ENCODE results near the gene EGFL6. TPM values are rescaled to one million over a fixed set of nuclear protein-coding genes. Genes with fewer than 3 reads are reported as not detected.

Gene EGFL6
- total RNA-seq, 1 donor from 2014 or later: not detected

DNA sequence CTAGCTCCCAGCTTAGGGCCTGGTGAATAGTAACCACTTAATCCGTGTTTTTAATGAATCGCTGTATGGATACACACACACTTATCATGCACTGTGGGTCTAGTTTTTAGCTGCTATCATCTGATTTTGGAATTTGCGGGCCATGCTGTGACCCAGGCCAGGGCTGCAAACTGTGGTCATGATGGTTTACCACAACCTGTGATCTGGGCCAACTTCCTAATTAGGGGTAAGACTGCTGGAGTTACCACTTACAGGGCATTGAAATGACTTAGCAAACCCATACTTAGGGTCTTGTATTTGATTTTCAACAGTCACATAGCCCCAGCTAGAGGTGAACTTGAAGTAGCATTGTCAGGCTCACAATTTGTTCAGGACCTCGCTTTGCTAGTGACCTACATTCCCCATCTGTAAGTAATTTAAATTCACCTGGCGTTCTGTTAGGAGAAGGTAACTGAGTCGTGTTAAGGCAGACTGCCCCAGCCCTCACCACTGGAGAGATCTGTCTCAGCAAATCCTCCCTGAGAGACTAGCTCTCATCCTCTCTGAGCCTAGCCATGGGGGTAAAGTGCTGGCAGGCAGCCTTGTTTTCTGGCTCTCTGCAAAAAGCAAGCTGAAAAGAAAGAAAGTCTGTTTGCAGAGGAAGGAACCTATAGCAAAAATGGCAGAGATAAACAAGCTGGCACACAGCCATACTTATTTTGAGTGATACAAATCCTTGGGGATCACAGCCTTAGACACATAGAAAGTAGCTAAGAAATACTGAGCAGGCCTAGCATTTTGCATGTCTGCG, 33.8 kb upstream of the EGFL6 start:
- Histone ChIP-seq H3K4me1 (no peaks in the 10 kb centered on the region), H3K9me3 (no peaks in the 10 kb centered on the region), H3K4me3 (no peak overlapping the region), H3K27ac (no peak overlapping the region), H3K27me3 (no peaks in the 10 kb centered on the region), H3K36me3 (no peaks in the 10 kb centered on the region)
- DNase-seq (ENCODE audit: low spot score in 2 of 2): no peak
- intact Hi-C loops (cut with DNase I): no loop called here
- TF ChIP-seq, protein P1, sequence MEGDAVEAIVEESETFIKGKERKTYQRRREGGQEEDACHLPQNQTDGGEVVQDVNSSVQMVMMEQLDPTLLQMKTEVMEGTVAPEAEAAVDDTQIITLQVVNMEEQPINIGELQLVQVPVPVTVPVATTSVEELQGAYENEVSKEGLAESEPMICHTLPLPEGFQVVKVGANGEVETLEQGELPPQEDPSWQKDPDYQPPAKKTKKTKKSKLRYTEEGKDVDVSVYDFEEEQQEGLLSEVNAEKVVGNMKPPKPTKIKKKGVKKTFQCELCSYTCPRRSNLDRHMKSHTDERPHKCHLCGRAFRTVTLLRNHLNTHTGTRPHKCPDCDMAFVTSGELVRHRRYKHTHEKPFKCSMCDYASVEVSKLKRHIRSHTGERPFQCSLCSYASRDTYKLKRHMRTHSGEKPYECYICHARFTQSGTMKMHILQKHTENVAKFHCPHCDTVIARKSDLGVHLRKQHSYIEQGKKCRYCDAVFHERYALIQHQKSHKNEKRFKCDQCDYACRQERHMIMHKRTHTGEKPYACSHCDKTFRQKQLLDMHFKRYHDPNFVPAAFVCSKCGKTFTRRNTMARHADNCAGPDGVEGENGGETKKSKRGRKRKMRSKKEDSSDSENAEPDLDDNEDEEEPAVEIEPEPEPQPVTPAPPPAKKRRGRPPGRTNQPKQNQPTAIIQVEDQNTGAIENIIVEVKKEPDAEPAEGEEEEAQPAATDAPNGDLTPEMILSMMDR (IDR thresholded peaks at IDR 0.05): no peak

DNA sequence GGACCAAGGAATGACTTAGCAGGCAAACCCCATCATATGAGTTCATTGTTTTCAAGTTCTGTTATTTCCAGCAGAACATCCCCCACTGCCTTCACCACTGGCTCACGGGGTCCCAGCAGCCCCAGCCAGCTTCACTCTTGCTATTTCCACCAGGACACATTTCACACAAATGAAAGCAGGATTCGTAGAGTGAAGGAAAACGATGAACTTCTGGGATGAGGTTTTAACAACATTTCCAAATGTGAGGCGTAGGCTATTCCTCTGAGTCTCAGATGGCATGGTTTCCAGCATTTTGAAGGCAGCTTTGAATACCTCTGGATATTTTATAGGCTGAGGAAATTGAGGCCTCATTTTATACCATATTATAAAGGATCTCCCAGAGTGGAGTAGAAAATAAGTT, 32.9 kb upstream of the EGFL6 start:
- peaks cover 0 to 3% of the 10 kb centered on the region in 2 donors for H3K4me1 ChIP-seq
- DNase-seq (ENCODE audit: low spot score in 2 of 2): no peak
- no peaks in the 10 kb centered on the region for H3K36me3 ChIP-seq
- intact Hi-C loops (cut with DNase I): no loop called here
- no peak overlapping the region for H3K4me3 ChIP-seq
- H3K27me3 ChIP-seq: no peaks in the 10 kb centered on the region
- TF ChIP-seq, protein P1 (IDR thresholded peaks at IDR 0.05): no peak
- no peaks in the 10 kb centered on the region for H3K9me3 ChIP-seq
- H3K27ac ChIP-seq: no peak overlapping the region

DNA sequence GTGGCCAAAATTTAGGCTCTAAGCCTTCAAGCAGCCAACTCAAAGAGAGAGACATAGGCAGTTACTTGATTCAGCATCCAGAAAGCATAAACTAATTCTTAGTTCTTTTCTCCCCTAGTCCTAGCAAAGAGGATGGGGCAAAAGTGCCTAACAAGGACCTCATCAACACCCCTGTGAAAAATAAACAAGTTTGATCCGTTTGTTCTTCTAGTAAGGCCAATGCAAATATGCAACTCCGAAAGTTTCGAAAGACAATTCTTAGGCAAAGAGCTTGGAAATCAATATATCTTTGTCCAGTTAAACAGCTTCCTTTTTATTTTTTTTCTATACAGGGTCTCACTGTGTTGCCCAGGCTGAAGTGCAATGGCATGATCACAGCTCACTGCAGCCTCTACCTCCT, 31.0 kb upstream of the EGFL6 start:
- Histone ChIP-seq H3K9me3 (no peaks in the 10 kb centered on the region), H3K4me1 (peaks cover 0 to 3% of the 10 kb centered on the region in 2 donors), H3K27me3 (no peaks in the 10 kb centered on the region), H3K4me3 (no peak overlapping the region), H3K27ac (no peak overlapping the region), H3K36me3 (no peaks in the 10 kb centered on the region)
- intact Hi-C loops (cut with DNase I): no loop called here
- no peak for DNase-seq (ENCODE audit: low spot score in 2 of 2)
- TF ChIP-seq, protein P1 (IDR thresholded peaks at IDR 0.05): no peak

- Histone ChIP-seq H3K4me3 (no peak overlapping the region), H3K4me1 (peaks cover 0 to 3% of the 10 kb centered on the region in 2 donors), H3K27me3 (no peaks in the 10 kb centered on the region), H3K27ac (peak overlapping the region in 1 of 2 donors; percentile 1), H3K9me3 (no peaks in the 10 kb centered on the region), H3K36me3 (no peaks in the 10 kb centered on the region)
- no peak for DNase-seq (ENCODE audit: low spot score in 2 of 2)
- intact Hi-C loops (cut with DNase I): no loop called here
- TF ChIP-seq, protein P1 (IDR thresholded peaks at IDR 0.05): no peak
Measured at GRCh38 chrX:13540602-13541001, 28.8 kb upstream of the EGFL6 start.

DNA sequence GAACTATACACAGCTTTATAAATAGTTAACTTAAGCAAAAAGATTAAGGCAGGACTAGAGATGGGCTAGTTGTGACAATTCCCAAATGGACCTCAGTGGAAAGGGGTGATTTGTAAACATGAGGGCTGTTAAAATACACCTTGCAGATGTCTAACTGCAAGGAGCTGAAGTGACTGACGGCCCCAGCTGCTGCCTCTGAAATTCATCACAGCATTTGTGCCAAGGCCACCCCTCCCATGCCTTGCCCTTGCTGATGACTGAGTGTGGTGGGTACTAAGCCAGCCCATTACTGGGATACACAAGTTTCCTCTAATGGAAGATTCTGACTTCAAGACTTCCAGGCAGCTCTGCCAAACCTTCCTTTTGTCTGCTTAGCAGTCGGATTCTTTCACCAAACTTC, 23.7 kb upstream of the EGFL6 start:
- no peak for DNase-seq (ENCODE audit: low spot score in 2 of 2)
- TF ChIP-seq, protein P1 (IDR thresholded peaks at IDR 0.05): no peak
- no peaks in the 10 kb centered on the region for H3K27me3 ChIP-seq
- no peaks in the 10 kb centered on the region for H3K9me3 ChIP-seq
- no peak overlapping the region for H3K4me3 ChIP-seq
- no peak overlapping the region for H3K27ac ChIP-seq
- intact Hi-C loops (cut with DNase I): no loop called here
- peaks cover 0 to 2% of the 10 kb centered on the region in 2 donors for H3K4me1 ChIP-seq
- no peaks in the 10 kb centered on the region for H3K36me3 ChIP-seq
